Tibial nerve (tissue), 4 donors: Measurements from ENCODE around the gene NOS1AP. TPM values are rescaled to one million over a fixed set of nuclear protein-coding genes. Genes with fewer than 3 reads are reported as not detected.
A peak's percentile ranks its signal among the peaks of the same experiment; 100 is the strongest.

Experiments used
- DNase-seq, 2 donors: peaks; one replicate each; pipeline ENCODE4 v3.0.0-alpha.2; 2019; ENCODE audit warnings: low spot score in 2 of 2
- H3K27ac ChIP-seq, 4 donors: fragments of 200-600 bp; sonication (generic) in 3 of 4; one replicate each; pipeline ENCODE4 v1.5.1; 2017 to 2019; ENCODE audit warnings: mild to moderate bottlenecking in 1 of 4
- H3K27me3 ChIP-seq, 2 donors: fragments of 200-600 bp; sonication (generic) in 1 of 2; one replicate each; pipeline versions ENCODE4 v1.5.1 to v1.6.0; 2017 to 2019
- H3K36me3 ChIP-seq, 3 donors: fragments of 200-600 bp; sonication (generic); one replicate each; pipeline ENCODE4 v1.5.1; 2018 to 2019
- H3K4me1 ChIP-seq, 4 donors: fragments of 200-600 bp; sonication (generic) in 3 of 4; one replicate each; pipeline ENCODE4 v1.5.1; 2017 to 2019
- H3K4me3 ChIP-seq, 4 donors: fragments of 200-600 bp; sonication (generic) in 3 of 4; one replicate each; pipeline ENCODE4 v1.5.1; 2017 to 2019; ENCODE audit warnings: mild to moderate bottlenecking in 1 of 4, moderate library complexity in 1 of 4
- H3K9me3 ChIP-seq, 4 donors: fragments of 200-600 bp; sonication (generic) in 3 of 4; one replicate each; pipeline ENCODE4 v1.5.1; 2017 to 2019
- EP300 ChIP-seq, 2 donors: sonication (generic); formaldehyde crosslinking; IDR thresholded peaks; one replicate each; pipeline ENCODE4 v1.6.1; 2017; ENCODE audit warnings: antibody characterized with exemption in 2 of 2, mild to moderate bottlenecking in 1 of 2
- POLR2A ChIP-seq, 2 donors: fragments of 450-650 bp; IDR thresholded peaks; one replicate each; pipeline ENCODE4 v1.6.1; 2017; ENCODE audit warnings: antibody characterized with exemption in 2 of 2, mild to moderate bottlenecking in 2 of 2, moderate library complexity in 2 of 2
- WGBS, 2 donors: methylation state at CpG; one replicate each; pipeline ENCODE4 v1.1.5; 2018; 5-methylcytosine and 5-hydroxymethylcytosine counted together
- total RNA-seq, 4 donors: library from RNA; depleted of rRNA; stranded (reverse); fragments of >200 nt; gene quantifications; one replicate each; pipeline ENCODE4 v1.1.0, GENCODE V29; 2016
- TF ChIP-seq, protein P1 (sequence below), 5 experiments: fragments of 200-600 bp in 3 of 5; fragments of 450-650 bp in 2 of 5; sonication (generic) in 3 of 5; IDR thresholded peaks; one replicate each; pipeline ENCODE4 v1.5.1; 2016 to 2019; ENCODE audit warnings: antibody characterized with exemption in 5 of 5, mild to moderate bottlenecking in 3 of 5, moderate library complexity in 2 of 5

The NOS1AP gene
- total RNA-seq, 4 donors from 2014 or later = 2.7 to 11.2 (median 5.3) TPM

DNA sequence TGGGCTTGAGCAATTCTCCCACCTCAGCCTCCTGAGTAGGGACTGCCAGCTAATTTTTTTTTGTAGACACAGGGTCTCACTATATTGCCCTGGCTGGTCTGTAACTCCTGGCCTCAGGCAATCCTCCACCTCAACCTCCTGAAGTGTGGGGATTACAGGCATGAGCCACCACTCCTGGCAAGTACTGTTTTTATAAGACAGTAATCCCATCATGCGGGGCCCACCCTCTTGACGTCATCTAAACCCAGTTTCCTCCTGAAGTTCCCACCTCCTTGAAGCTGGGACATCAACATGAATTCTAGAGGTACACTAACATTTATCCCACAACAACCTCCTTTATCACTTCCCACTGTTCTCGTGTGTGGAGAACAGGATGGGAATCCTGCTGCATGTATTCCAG lies 202.5 kb downstream of the NOS1AP start:
- no peak overlapping the region for H3K27ac ChIP-seq
- H3K4me3 ChIP-seq = no peak overlapping the region
- no peaks in the 10 kb centered on the region for H3K27me3 ChIP-seq
- no peaks in the 10 kb centered on the region for H3K36me3 ChIP-seq
- TF ChIP-seq EP300 (IDR thresholded peaks at IDR 0.05) = no peak
- TF ChIP-seq POLR2A (IDR thresholded peaks at IDR 0.05) = no peak
- TF ChIP-seq, protein P1, sequence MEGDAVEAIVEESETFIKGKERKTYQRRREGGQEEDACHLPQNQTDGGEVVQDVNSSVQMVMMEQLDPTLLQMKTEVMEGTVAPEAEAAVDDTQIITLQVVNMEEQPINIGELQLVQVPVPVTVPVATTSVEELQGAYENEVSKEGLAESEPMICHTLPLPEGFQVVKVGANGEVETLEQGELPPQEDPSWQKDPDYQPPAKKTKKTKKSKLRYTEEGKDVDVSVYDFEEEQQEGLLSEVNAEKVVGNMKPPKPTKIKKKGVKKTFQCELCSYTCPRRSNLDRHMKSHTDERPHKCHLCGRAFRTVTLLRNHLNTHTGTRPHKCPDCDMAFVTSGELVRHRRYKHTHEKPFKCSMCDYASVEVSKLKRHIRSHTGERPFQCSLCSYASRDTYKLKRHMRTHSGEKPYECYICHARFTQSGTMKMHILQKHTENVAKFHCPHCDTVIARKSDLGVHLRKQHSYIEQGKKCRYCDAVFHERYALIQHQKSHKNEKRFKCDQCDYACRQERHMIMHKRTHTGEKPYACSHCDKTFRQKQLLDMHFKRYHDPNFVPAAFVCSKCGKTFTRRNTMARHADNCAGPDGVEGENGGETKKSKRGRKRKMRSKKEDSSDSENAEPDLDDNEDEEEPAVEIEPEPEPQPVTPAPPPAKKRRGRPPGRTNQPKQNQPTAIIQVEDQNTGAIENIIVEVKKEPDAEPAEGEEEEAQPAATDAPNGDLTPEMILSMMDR (IDR thresholded peaks at IDR 0.05) = no peak
- H3K9me3 ChIP-seq = no peaks in the 10 kb centered on the region
- no peaks in the 10 kb centered on the region for H3K4me1 ChIP-seq
- DNase-seq = no peak
- 81 to 90% methylated on average over 3 of the region's 3 CpGs for WGBS, 2 donors

GRCh38 chr1:162272419-162272818 lies 202.9 kb downstream of the NOS1AP start:
- no peak overlapping the region for H3K27ac ChIP-seq
- 90 to 99% methylated on average over 5 of the region's 5 CpGs for WGBS, 2 donors

GRCh38 chr1:162275622-162276175 lies 206.2 kb downstream of the NOS1AP start:
- Histone ChIP-seq H3K9me3 (no peaks in the 10 kb centered on the region), H3K4me3 (no peak overlapping the region), H3K4me1 (no peaks in the 10 kb centered on the region), H3K36me3 (no peaks in the 10 kb centered on the region), H3K27me3 (no peaks in the 10 kb centered on the region), H3K27ac (no peak overlapping the region)
- TF ChIP-seq, protein P1 (IDR thresholded peaks at IDR 0.05) = no peak
- TF ChIP-seq EP300 (IDR thresholded peaks at IDR 0.05) (no peak), POLR2A (IDR thresholded peaks at IDR 0.05) (no peak)
- 96 to 99% methylated on average over 6 of the region's 6 CpGs for WGBS, 2 donors
- no peak for DNase-seq

More at GRCh38 chr1:162272419-162272818, 202.9 kb downstream of the NOS1AP start:
- TF ChIP-seq POLR2A (IDR thresholded peaks at IDR 0.05) (no peak), EP300 (IDR thresholded peaks at IDR 0.05) (no peak)
- TF ChIP-seq, protein P1 (IDR thresholded peaks at IDR 0.05) = no peak
- DNase-seq = no peak
- Histone ChIP-seq H3K27me3 (no peaks in the 10 kb centered on the region), H3K36me3 (no peaks in the 10 kb centered on the region), H3K4me3 (no peak overlapping the region), H3K9me3 (no peaks in the 10 kb centered on the region), H3K4me1 (no peaks in the 10 kb centered on the region)

DNA sequence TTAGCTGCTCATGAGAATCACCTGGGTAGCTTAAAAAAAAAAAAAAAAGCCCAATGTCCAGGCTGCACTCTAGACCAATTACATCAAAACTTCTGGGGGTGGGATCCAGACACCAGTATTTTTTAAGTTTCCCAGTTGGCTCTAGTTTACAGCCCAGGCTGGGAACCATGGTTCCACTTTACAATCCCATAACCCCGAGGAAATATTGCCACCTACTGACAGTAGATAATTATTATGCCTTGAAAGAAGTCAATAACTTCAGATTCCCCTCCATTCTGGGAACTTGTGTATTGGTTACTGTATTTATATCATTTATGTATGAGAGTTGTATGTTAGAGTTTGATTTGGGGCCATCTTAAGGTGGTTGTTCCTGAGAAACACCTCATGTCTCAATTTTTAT lies 207.0 kb downstream of the NOS1AP start:
- no peak overlapping the region for H3K4me3 ChIP-seq
- H3K27ac ChIP-seq = no peak overlapping the region
- WGBS, 2 donors = 22 to 56% methylated on average over 1 of the region's 1 CpG
- no peaks in the 10 kb centered on the region for H3K9me3 ChIP-seq
- H3K27me3 ChIP-seq = no peaks in the 10 kb centered on the region
- H3K4me1 ChIP-seq = no peaks in the 10 kb centered on the region
- DNase-seq = no peak
- no peaks in the 10 kb centered on the region for H3K36me3 ChIP-seq
- TF ChIP-seq EP300 (IDR thresholded peaks at IDR 0.05) = no peak
- TF ChIP-seq, protein P1 (IDR thresholded peaks at IDR 0.05) = peak in 4 of 5 experiments; percentile 26 to 52 (median 34)
- no peak for TF ChIP-seq POLR2A (IDR thresholded peaks at IDR 0.05)

GRCh38 chr1:162279136-162279498 lies 209.6 kb downstream of the NOS1AP start:
- Histone ChIP-seq H3K27ac (no peak overlapping the region), H3K9me3 (no peaks in the 10 kb centered on the region), H3K4me3 (no peak overlapping the region), H3K4me1 (no peaks in the 10 kb centered on the region), H3K27me3 (no peaks in the 10 kb centered on the region), H3K36me3 (no peaks in the 10 kb centered on the region)
- 68 to 74% methylated on average over 7 of the region's 7 CpGs for WGBS, 2 donors
- no peak for DNase-seq
- TF ChIP-seq POLR2A (IDR thresholded peaks at IDR 0.05) (no peak), EP300 (IDR thresholded peaks at IDR 0.05) (no peak)
- TF ChIP-seq, protein P1 (IDR thresholded peaks at IDR 0.05) = no peak
